ENCODE measurements around the gene DMWD. TPM values are rescaled to one million over a fixed set of nuclear protein-coding genes. Genes with fewer than 3 reads are reported as not detected.

DMWD gene
- total RNA-seq, 1 donor from 2014 or later: 95.3 TPM

DNA sequence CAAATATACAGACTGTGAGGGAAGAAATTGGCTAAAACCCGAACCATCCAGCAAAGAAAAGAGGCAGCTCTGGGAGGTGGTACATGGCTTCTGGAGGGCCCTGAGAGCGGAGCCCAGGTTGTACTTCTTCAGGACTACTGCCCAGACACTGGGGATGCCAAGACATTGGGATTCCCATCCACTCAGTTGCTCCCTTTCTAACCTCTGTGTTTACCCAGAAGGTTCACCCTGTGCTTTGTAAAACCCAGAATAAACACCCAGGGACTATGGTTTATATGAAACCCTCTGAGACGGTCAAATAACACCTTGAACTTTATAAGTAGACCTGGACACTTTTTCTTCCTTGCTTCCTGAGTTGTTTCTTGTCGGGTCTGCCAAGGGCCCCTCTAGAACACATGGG is 49.7 kb downstream of the DMWD start:
- no peaks in the 10 kb centered on the region for H3K9me3 Mint-ChIP-seq (ENCODE audit: unreplicated experiment)
- peaks cover 3% of the 10 kb centered on the region for H3K27me3 Mint-ChIP-seq (ENCODE audit: unreplicated experiment)
- TF ChIP-seq, protein P1, sequence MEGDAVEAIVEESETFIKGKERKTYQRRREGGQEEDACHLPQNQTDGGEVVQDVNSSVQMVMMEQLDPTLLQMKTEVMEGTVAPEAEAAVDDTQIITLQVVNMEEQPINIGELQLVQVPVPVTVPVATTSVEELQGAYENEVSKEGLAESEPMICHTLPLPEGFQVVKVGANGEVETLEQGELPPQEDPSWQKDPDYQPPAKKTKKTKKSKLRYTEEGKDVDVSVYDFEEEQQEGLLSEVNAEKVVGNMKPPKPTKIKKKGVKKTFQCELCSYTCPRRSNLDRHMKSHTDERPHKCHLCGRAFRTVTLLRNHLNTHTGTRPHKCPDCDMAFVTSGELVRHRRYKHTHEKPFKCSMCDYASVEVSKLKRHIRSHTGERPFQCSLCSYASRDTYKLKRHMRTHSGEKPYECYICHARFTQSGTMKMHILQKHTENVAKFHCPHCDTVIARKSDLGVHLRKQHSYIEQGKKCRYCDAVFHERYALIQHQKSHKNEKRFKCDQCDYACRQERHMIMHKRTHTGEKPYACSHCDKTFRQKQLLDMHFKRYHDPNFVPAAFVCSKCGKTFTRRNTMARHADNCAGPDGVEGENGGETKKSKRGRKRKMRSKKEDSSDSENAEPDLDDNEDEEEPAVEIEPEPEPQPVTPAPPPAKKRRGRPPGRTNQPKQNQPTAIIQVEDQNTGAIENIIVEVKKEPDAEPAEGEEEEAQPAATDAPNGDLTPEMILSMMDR (IDR thresholded peaks at IDR 0.05; ENCODE audit: unreplicated experiment): no peak

DNA sequence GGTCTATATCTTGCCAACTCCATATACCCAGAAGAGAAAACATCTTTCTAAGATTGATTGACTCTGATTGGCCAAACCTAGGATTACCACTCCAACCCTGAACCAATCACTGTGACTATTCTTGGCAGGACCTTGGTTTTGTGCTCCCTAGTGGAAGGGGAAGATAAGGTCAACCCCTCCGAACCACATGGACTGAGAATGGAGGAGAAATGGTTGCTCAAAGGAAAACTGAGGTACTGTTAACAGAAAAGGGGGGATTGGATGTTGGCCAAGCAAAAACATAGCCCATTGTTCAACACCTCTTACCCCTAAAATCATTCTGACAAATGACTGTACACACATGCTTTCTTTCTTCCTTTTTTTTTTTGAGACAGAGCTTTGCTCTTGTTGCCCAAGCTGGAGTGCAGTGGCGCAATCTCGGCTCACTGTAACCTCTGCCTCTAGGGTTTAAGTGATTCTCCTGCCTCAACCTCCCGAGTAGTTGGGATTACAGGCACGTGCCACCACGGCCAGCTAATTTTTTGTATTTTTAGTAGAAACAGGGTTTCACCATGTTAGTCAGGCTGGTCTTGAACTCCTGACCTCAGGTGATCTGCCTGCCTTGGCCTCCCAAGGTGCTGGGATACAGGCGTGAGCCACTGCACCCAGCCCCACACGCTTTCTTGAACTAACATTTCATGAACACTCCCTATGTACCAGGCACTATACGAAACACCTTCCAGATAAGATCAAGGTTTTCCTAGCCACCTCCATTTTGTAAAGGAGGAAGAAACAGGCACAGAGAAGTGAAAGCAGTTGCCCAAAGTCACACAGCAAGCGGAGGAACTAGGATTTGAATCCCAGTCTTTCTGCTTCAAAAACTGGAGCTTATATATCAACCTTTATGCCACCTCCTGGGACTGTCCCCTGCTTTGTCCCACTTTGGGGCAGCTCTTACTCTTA is 52.9 kb downstream of the DMWD start:
- no peaks in the 10 kb centered on the region for H3K36me3 Mint-ChIP-seq (ENCODE audit: low read depth, unreplicated experiment)
- H3K9me3 Mint-ChIP-seq (ENCODE audit: unreplicated experiment): no peaks in the 10 kb centered on the region
- DNase-seq (ENCODE audit: low spot score): no peak
- no peak overlapping the region for H3K27ac Mint-ChIP-seq (ENCODE audit: unreplicated experiment)
- H3K4me3 Mint-ChIP-seq (ENCODE audit: unreplicated experiment): no peak overlapping the region
- H3K4me1 Mint-ChIP-seq (ENCODE audit: unreplicated experiment): no peaks in the 10 kb centered on the region
- TF ChIP-seq, protein P1 (IDR thresholded peaks at IDR 0.05; ENCODE audit: unreplicated experiment): no peak
- no peaks in the 10 kb centered on the region for H3K27me3 Mint-ChIP-seq (ENCODE audit: unreplicated experiment)

More for the DNA sequence above, 49.7 kb downstream of the DMWD start:
- no peaks in the 10 kb centered on the region for H3K36me3 Mint-ChIP-seq (ENCODE audit: low read depth, unreplicated experiment)
- no peaks in the 10 kb centered on the region for H3K4me1 Mint-ChIP-seq (ENCODE audit: unreplicated experiment)
- H3K4me3 Mint-ChIP-seq (ENCODE audit: unreplicated experiment): no peak overlapping the region
- no peak for DNase-seq (ENCODE audit: low spot score)
- H3K27ac Mint-ChIP-seq (ENCODE audit: unreplicated experiment): no peak overlapping the region

DNA sequence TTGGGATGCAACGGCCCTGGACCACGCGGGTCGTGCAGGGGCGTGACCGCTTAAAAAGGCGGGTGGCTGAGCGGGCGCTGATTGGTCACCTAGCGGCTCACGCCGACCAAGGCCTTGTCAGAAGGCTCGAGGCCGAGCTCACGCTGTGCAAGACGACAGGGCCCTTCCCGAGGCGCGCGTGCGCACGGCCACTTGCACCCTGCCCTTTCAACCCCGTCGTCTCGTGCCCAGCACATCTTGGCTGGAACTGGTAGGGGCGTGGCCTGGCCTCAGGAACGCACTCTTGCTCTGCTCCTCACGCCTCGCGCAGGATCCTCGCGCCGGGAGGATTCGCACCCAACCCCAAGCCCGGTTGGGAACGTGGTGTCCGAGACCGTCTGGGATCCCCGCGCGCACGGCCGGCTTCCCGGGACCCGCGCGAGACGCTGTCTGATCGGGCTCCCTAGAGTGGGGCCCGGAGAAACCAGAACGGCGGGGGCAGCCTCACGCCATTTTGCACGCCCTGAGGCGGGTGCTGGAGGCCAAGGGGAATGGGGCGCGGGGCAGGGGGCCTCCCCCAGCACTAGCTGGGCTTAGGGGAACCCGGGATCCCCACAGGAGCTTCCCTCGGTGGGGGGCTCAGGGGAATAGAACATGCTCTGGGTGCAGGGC is 59.4 kb downstream of the DMWD start, which contains the start of gene MEIOSIN:
Gene MEIOSIN (plus strand): TSS at position 280 of the 651 bp plus-strand sequence. CDS start 1,938 bp downstream, outside the sequence.
- peaks cover 5% of the 10 kb centered on the region for H3K4me1 Mint-ChIP-seq (ENCODE audit: unreplicated experiment)

More for the DNA sequence above, 59.4 kb downstream of the DMWD start, which contains the start of gene MEIOSIN:
- TF ChIP-seq, protein P1 (IDR thresholded peaks at IDR 0.05; ENCODE audit: unreplicated experiment): no peak
- no peaks in the 10 kb centered on the region for H3K9me3 Mint-ChIP-seq (ENCODE audit: unreplicated experiment)
- peak within 1 kb of the TSS; percentile 75 for H3K4me3 Mint-ChIP-seq (ENCODE audit: unreplicated experiment)
- peaks cover 17% of the 10 kb centered on the region for H3K27me3 Mint-ChIP-seq (ENCODE audit: unreplicated experiment)
- DNase-seq (ENCODE audit: low spot score): no peak
- no peak within 1 kb of the TSS for H3K27ac Mint-ChIP-seq (ENCODE audit: unreplicated experiment)
- no peaks in the 10 kb centered on the region for H3K36me3 Mint-ChIP-seq (ENCODE audit: low read depth, unreplicated experiment)

Other genes starting within 250 kb of the DMWD start
- 13.4 TPM for gene OPA3, start 208.0 kb downstream of the DMWD start, total RNA-seq (ENCODE audit: unreplicated experiment)
- 13.5 TPM for gene GPR4, start 190.6 kb downstream of the DMWD start, total RNA-seq (ENCODE audit: unreplicated experiment)
- 20.3 TPM for gene EML2, start 153.4 kb downstream of the DMWD start, total RNA-seq (ENCODE audit: unreplicated experiment)
- gene GIPR, start 124.6 kb downstream of the DMWD start, total RNA-seq (ENCODE audit: unreplicated experiment): 1.6 TPM
- gene SNRPD2, start 100.9 kb downstream of the DMWD start, total RNA-seq (ENCODE audit: unreplicated experiment): 479 TPM
- 10.6 TPM for gene QPCTL, start 100.2 kb downstream of the DMWD start, total RNA-seq (ENCODE audit: unreplicated experiment)
- 29.9 TPM for gene FBXO46, start 61.9 kb downstream of the DMWD start, total RNA-seq (ENCODE audit: unreplicated experiment)
- gene MEIOSIN, start 59.4 kb downstream of the DMWD start, total RNA-seq (ENCODE audit: unreplicated experiment): not detected
- gene SIX5, start 23.6 kb downstream of the DMWD start, total RNA-seq (ENCODE audit: unreplicated experiment): 21.9 TPM
- gene DMPK, start 10.4 kb downstream of the DMWD start, total RNA-seq (ENCODE audit: unreplicated experiment): 80.3 TPM
- 0.28 TPM for gene RSPH6A, start 22.5 kb upstream of the DMWD start, total RNA-seq (ENCODE audit: unreplicated experiment)
- 70.7 TPM for gene SYMPK, start 70.3 kb upstream of the DMWD start, total RNA-seq (ENCODE audit: unreplicated experiment)
- gene FOXA3, start 71.5 kb upstream of the DMWD start, total RNA-seq (ENCODE audit: unreplicated experiment): 1.1 TPM
- gene IRF2BP1, start 93.3 kb upstream of the DMWD start, total RNA-seq (ENCODE audit: unreplicated experiment): 17.6 TPM
- gene MYPOP, start 109.8 kb upstream of the DMWD start, total RNA-seq (ENCODE audit: unreplicated experiment): 9.0 TPM
- gene NANOS2, start 121.9 kb upstream of the DMWD start, total RNA-seq (ENCODE audit: unreplicated experiment): not detected
- 86.0 TPM for gene NOVA2, start 181.0 kb upstream of the DMWD start, total RNA-seq (ENCODE audit: unreplicated experiment)
- gene CCDC61, start 202.6 kb upstream of the DMWD start, total RNA-seq (ENCODE audit: unreplicated experiment): 9.5 TPM
- gene PGLYRP1, start 230.2 kb upstream of the DMWD start, total RNA-seq (ENCODE audit: unreplicated experiment): 0.54 TPM
- not detected for gene IGFL4, start 248.2 kb upstream of the DMWD start, total RNA-seq (ENCODE audit: unreplicated experiment)

Data from endothelial cell (in vitro differentiated cells).